Retinal pigment epithelial cell (primary cell): ENCODE measurements around the gene PAK6.
A peak's percentile ranks its signal among the peaks of the same experiment; 100 is the strongest.

ENCODE experiments used
- DNase-seq: peaks from one replicate; pipeline ENCODE4 v3.0.0-alpha.2; 2010; ENCODE audit warnings: low read depth
- H3K4me3 ChIP-seq: 2 replicates; pipeline ENCODE4 v1.5.1; 2011; ENCODE audit warnings: mild to moderate bottlenecking, low read length, control low read depth, moderate library complexity
- TF ChIP-seq, protein P1 (sequence below): conservative IDR thresholded peaks from 2 replicates; pipeline ENCODE4 v1.5.1; 2011; ENCODE audit warnings: low read depth, low read length, control low read depth, inconsistent platforms

The PAK6 gene

DNA sequence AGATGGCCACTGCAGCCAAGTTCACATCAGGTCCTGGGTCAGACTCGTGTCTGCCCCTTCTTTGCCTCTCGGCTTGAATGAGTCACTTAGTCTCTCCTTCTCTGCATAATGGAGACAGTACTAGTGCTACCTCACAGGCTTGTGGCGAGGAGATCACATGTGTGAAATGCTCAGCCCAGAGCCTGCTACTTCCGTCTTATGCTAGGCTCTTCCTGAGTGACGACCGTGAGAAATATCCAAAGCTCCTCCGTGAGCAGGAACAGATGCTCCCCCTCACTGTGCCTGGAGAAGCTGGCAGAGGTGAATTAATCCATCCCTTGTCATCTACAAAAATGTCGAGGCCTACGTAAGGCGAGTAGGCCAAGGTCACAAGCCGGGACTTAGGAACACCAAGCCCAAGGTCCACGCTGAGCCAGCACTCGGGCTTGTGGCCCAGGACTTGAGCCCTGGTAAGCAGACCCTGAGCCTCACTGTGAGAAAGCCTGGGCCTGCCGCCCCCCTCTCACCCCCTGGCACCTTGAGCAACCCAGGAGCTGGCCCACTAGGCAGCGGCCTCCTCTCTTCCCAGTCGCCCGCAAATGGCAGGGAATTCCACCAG, 17.9 kb downstream of the PAK6 start:
- DNase-seq: peak; percentile 88
- TF ChIP-seq, protein P1, sequence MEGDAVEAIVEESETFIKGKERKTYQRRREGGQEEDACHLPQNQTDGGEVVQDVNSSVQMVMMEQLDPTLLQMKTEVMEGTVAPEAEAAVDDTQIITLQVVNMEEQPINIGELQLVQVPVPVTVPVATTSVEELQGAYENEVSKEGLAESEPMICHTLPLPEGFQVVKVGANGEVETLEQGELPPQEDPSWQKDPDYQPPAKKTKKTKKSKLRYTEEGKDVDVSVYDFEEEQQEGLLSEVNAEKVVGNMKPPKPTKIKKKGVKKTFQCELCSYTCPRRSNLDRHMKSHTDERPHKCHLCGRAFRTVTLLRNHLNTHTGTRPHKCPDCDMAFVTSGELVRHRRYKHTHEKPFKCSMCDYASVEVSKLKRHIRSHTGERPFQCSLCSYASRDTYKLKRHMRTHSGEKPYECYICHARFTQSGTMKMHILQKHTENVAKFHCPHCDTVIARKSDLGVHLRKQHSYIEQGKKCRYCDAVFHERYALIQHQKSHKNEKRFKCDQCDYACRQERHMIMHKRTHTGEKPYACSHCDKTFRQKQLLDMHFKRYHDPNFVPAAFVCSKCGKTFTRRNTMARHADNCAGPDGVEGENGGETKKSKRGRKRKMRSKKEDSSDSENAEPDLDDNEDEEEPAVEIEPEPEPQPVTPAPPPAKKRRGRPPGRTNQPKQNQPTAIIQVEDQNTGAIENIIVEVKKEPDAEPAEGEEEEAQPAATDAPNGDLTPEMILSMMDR: no peak
- no peak overlapping the region for H3K4me3 ChIP-seq

DNA sequence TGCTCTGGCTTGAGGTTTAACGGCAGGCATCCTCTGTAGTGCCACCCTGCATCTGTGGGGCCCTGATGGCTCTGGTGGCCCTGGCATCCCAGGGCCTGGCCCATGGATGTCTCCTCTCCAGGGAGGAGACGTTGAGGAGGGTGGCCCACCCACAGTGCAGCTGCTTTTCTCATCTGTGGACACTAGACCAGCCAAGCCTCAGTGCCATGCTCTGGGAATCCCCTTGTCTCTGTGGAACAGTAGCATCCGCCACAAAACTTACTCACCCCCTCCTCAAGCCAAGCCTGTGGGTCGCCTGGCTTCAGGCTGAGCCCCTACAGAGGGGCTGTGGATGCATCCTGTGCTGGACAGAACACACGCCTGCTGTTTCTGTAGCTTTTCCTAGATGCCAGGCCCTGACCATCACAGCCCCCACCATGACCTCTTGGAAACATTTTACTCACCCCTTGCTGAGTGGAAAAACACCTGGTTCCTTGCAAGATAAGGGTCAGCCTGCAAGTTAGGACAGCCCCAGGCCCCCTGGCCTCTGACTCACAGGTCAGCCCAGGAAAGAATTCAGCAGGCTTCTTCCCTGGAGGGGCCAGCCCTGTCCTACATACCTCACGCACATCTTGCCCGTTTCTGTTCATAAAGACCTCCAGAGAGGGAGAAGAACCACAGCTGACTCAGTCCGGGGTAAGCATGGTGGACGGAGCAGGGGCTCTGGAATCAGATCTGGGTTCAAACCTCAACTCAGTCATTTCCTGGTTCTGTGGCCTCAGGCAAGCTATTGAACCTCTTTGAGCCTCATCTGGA, 19.0 kb downstream of the PAK6 start:
- TF ChIP-seq, protein P1: no peak
- no peak overlapping the region for H3K4me3 ChIP-seq
- no peak for DNase-seq

DNA sequence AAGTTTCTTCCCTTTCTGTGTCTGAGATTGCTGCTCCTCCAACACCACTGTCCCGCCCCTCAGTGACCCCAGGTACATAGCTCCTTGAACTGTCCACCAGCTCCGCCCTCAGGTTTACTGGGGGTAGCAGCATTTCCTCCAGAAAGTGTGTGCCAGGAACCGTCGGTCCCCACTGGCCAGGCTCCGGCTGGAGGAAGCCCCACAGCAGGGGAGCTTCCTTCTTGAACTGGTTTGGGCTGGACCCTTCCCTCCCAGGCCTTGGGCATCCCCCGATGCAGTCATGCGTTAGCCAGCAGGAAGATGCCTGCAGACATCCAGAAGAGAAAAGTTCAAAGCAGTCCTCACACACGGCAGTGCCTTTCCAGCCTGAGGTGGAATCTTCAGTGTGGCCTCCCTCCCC, 19.7 kb downstream of the PAK6 start:
- TF ChIP-seq, protein P1: no peak
- no peak for DNase-seq
- H3K4me3 ChIP-seq: no peak overlapping the region

DNA sequence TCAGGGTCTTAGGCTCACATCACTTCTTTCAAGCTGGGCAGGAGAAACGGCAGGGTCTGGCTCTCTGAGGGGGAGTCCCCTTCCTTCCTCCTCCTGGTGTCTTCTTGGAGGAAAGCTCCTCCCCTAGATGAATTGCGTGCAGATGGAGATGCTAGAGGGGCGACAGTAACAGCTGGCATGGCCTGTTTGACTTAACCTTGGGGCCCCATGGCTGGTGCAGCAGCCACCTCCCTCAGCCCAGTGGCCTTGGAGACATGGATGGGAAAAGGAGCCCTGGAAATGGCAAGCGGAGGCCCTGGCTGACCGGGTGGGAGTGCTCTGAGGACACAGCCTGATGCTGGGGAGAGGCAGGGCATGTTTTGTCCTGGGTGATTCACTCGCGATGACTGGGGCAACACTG, 20.2 kb downstream of the PAK6 start:
- no peak overlapping the region for H3K4me3 ChIP-seq
- no peak for DNase-seq
- TF ChIP-seq, protein P1: no peak

DNA sequence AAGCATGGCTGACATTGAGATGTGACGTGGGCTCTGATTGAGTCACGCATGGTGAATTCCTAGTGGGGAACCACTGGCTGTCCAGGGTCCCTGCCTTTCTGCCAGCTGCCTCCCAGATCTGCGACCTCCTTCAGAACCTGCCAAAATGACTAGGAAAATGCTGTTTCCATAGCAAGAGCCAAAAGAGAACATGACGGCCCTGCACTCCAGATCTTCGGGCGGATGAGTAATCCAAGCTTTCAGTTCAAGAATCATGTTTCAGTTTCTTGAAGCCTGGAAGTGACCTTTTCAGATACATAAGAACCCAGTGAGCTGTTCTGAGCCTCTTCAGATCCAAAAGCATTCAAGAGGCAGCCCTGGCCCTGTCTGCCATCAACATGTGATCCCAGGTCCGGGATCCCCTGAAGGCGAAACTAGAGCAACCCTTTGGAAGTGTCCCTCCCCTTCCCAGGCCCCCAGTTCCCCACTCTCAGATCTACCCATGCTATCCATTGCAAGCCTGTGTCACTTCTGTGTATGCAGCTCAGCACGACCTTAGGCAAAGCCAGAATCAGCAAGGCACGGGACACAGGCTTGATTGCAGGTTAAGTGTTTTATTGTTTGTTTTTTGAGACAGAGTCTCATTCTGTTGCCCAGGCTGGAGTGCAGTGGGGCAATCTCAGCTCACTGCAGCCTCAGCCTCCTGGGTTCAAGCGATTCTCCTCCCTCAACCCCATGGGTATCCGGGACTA, 24.3 kb downstream of the PAK6 start:
- DNase-seq: no peak

DNA sequence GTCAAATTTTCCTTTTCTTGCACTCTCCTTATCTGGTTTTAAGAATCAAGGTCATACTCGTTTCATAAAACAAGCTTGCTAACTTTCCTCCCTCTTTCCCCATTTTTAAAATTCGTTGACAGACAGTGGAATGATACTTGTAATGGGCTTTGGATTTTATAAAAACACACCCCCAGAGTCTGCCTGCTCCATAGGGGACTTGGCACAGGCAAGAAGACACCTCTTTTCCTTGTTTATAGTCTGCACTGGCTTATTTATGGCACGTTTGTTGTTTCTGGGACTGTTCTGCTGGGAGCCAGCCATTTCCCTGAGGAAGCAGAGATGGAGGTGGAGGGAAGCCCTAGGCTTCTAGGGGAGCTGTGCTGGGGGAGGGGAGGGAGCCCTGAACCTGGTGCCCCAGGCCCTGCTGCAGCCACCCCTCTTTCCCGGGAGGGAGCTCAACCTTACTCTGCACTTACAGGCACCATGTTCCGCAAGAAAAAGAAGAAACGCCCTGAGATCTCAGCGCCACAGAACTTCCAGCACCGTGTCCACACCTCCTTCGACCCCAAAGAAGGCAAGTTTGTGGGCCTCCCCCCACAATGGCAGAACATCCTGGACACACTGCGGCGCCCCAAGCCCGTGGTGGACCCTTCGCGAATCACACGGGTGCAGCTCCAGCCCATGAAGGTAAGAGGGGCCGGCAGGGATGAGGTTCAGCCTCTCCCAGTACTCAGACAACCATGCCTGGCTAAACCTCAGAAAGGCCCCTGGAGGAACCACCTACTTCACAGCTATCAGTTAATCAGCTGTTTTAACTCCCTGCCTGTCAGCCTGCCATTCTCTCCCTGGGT, 25.7 kb downstream of the PAK6 start:
- no peak for DNase-seq
- H3K4me3 ChIP-seq: no peak overlapping the region
- TF ChIP-seq, protein P1: no peak

More for the DNA sequence above, 24.3 kb downstream of the PAK6 start:
- TF ChIP-seq, protein P1: no peak
- H3K4me3 ChIP-seq: no peak overlapping the region
